HCT116 (cell line): ENCODE results near the gene NSUN4. TPM values are rescaled to one million over a fixed set of nuclear protein-coding genes. Genes with fewer than 3 reads are reported as not detected.
A peak's percentile ranks its signal among the peaks of the same experiment; 100 is the strongest.

Experiments
- ATAC-seq: fragments of 200-7000 bp; cut with Tn5 transposase; 2 replicates; pipeline ENCODE4 v1.9.1; 2020; ENCODE audit warnings: mild to moderate bottlenecking, moderate library complexity
- Bru-seq: library from RNA; stranded (reverse); fragments of 400-500 nt; gene quantifications from one replicate; lab custom pipeline; 2021; lab: Mats Ljungman, UMichigan
- BruChase-seq, 2 experiments: library from RNA; stranded (reverse); fragments of 400-500 nt; gene quantifications; one replicate each; lab custom pipeline; 2021; lab: Mats Ljungman, UMichigan
- BruUV-seq: library from RNA; stranded (reverse); fragments of 400-500 nt; replicated peaks from 2 replicates; lab custom pipeline; 2021; lab: Mats Ljungman, UMichigan
- CTCF ChIA-PET: fragments of 300-600 bp; sonication (Branson Sonifier 250); formaldehyde crosslinking; loops from one replicate; lab custom pipeline; 2021; ENCODE audit warnings: antibody characterized with exemption; lab: Charles Lee
- POLR2A ChIA-PET: fragments of 300-600, 350-600 bp; sonication (Branson Sonifier 250); formaldehyde crosslinking; loops from one replicate; lab custom pipeline; 2021; ENCODE audit warnings: antibody characterized with exemption; lab: Charles Lee
- RAD21 ChIA-PET, 2 experiments: fragments of 300-600 bp; sonication (Branson Sonifier 250); formaldehyde crosslinking; loops; one replicate each; lab custom pipeline; 2023; ENCODE audit warnings: low total read pairs in 2 of 2; ENCODE audit not compliant: uncharacterized antibody in 2 of 2, unreplicated experiment in 2 of 2, low non-redundant PET in 1 of 2; lab: Charles Lee
- DNase-seq: peaks from one replicate; pipeline ENCODE4 v3.0.0-alpha.2; 2010; ENCODE audit warnings: low read depth, low spot score
- H2AFZ ChIP-seq: fragments of 200-600 bp; shearing (Covaris generic), sonication (generic); 2 replicates; pipeline ENCODE4 v1.6.1; 2017; ENCODE audit warnings: low read depth, mixed run types, mixed read lengths, antibody characterized with exemption, low read length; ENCODE audit not compliant: poor library complexity, severe bottlenecking
- H3K27ac ChIP-seq: 2 replicates; pipeline ENCODE4 v1.5.1; 2012; ENCODE audit warnings: low read depth, low read length
- H3K27me3 ChIP-seq: fragments of 200-600 bp; sonication (generic); 2 replicates; pipeline ENCODE4 v1.6.1; 2016; ENCODE audit warnings: mixed run types, low read length, mixed read lengths; ENCODE audit not compliant: insufficient read depth
- H3K36me3 ChIP-seq, 2 experiments: fragments of 200-500 bp in 1 of 2; fragments of 200-600 bp in 1 of 2; sonication (Bioruptor generic) in 1 of 2; sonication (generic) in 1 of 2; 2 replicates each; pipeline versions ENCODE4 v1.5.1 to v1.6.1; 2014 to 2016; ENCODE audit warnings: low read length in 2 of 2, inconsistent platforms in 1 of 2, mixed read lengths in 1 of 2, mixed run types in 1 of 2; ENCODE audit not compliant: insufficient read depth in 2 of 2, control insufficient read depth in 1 of 2
- H3K4me1 ChIP-seq, 2 experiments: fragments of 200-600 bp in 1 of 2; sonication (generic) in 1 of 2; 2 replicates each; pipeline versions ENCODE4 v1.5.1 to v1.6.1; 2012 to 2017; ENCODE audit warnings: low read length in 2 of 2, inconsistent platforms in 1 of 2, mild to moderate bottlenecking in 1 of 2, mixed read lengths in 1 of 2, mixed run types in 1 of 2, moderate library complexity in 1 of 2; ENCODE audit not compliant: insufficient read depth in 2 of 2, control insufficient read depth in 1 of 2
- H3K4me2 ChIP-seq: fragments of 200-600 bp; sonication (generic); 2 replicates; pipeline ENCODE4 v1.6.1; 2017; ENCODE audit warnings: mixed run types, low read length, mixed read lengths
- H3K4me3 ChIP-seq, 2 experiments: fragments of 200-600 bp in 1 of 2; sonication (generic) in 1 of 2; replicated peaks in 1 of 2; 2 replicates each; pipeline ENCODE4 v1.5.1; 2011 to 2016; ENCODE audit warnings: low read length in 2 of 2, control low read depth in 1 of 2, low read depth in 1 of 2, mild to moderate bottlenecking in 1 of 2, mixed read lengths in 1 of 2, mixed run types in 1 of 2
- H3K79me2 ChIP-seq: fragments of 200-600 bp; sonication (generic); 2 replicates; pipeline ENCODE4 v1.6.1; 2017; ENCODE audit warnings: mild to moderate bottlenecking, mixed run types, low read length, moderate library complexity, mixed read lengths; ENCODE audit not compliant: insufficient read depth
- H3K9ac ChIP-seq: fragments of 200-600 bp; sonication (generic); 2 replicates; pipeline ENCODE4 v1.6.1; 2016; ENCODE audit warnings: low read length, mixed read lengths
- H3K9me2 ChIP-seq: fragments of 200-600 bp; sonication (generic), shearing (Covaris generic); 2 replicates; pipeline ENCODE4 v1.6.1; 2017; ENCODE audit warnings: mixed run types, mild to moderate bottlenecking, moderate library complexity; ENCODE audit not compliant: insufficient read depth
- H3K9me3 ChIP-seq, 2 experiments: fragments of 200-500 bp in 1 of 2; fragments of 200-600 bp in 1 of 2; sonication (Bioruptor generic) in 1 of 2; sonication (generic) in 1 of 2; 2 replicates each; pipeline ENCODE4 v1.6.1; 2014 to 2017; ENCODE audit warnings: low read length in 2 of 2, mixed read lengths in 2 of 2, inconsistent platforms in 1 of 2, low read depth in 1 of 2, mild to moderate bottlenecking in 1 of 2, mixed run types in 1 of 2, moderate library complexity in 1 of 2; ENCODE audit not compliant: control insufficient read depth in 1 of 2, insufficient read depth in 1 of 2
- H4K20me1 ChIP-seq: fragments of 200-600 bp; sonication (generic), shearing (Covaris generic); 2 replicates; pipeline ENCODE4 v1.6.1; 2017; ENCODE audit warnings: mixed run types, mild to moderate bottlenecking, moderate library complexity; ENCODE audit not compliant: insufficient read depth
- ATF3 ChIP-seq: IDR thresholded peaks from 2 replicates; pipeline ENCODE4 v1.6.1; 2012
- CBX3 ChIP-seq: IDR thresholded peaks from 2 replicates; pipeline ENCODE4 v1.6.1; 2012; ENCODE audit warnings: low read depth
- CEBPB ChIP-seq: IDR thresholded peaks from 2 replicates; pipeline ENCODE4 v1.6.1; 2012; ENCODE audit warnings: low read depth
- EGR1 ChIP-seq: IDR thresholded peaks from 2 replicates; pipeline ENCODE4 v1.6.1; 2012; ENCODE audit warnings: low read depth
- ELF1 ChIP-seq: IDR thresholded peaks from 2 replicates; pipeline ENCODE4 v1.6.1; 2012; ENCODE audit warnings: low read depth, borderline replicate concordance
- EZH2 ChIP-seq: fragments of 200-600 bp; sonication (generic); IDR thresholded peaks from 2 replicates; pipeline ENCODE4 v1.6.1; 2017; ENCODE audit warnings: antibody characterized with exemption, mixed run types
- EZH2phosphoT487 ChIP-seq: fragments of 200-600 bp; IDR thresholded peaks from 2 replicates; pipeline ENCODE4 v1.6.1; 2018; ENCODE audit warnings: antibody characterized with exemption, borderline replicate concordance
- FOSL1 ChIP-seq: IDR thresholded peaks from 2 replicates; pipeline ENCODE4 v1.6.1; 2012; ENCODE audit warnings: low read depth
- MAX ChIP-seq: IDR thresholded peaks from 2 replicates; pipeline ENCODE4 v1.6.1; 2012
- POLR2A ChIP-seq: IDR thresholded peaks from 2 replicates; pipeline ENCODE4 v1.7.0; 2011; ENCODE audit warnings: borderline replicate concordance; ENCODE audit not compliant: insufficient read depth, insufficient read length; ENCODE audit errors: extremely low read depth
- RAD21 ChIP-seq: IDR thresholded peaks from 2 replicates; pipeline ENCODE4 v1.6.1; 2012; ENCODE audit warnings: low read depth, mild to moderate bottlenecking
- REST ChIP-seq: IDR thresholded peaks from 2 replicates; pipeline ENCODE4 v1.6.1; 2012; ENCODE audit warnings: low read depth
- SIN3A ChIP-seq: IDR thresholded peaks from 2 replicates; pipeline ENCODE4 v1.6.1; 2012; ENCODE audit warnings: low read depth
- SRF ChIP-seq: IDR thresholded peaks from 2 replicates; pipeline ENCODE4 v1.6.1; 2012; ENCODE audit warnings: low read depth
- YY1 ChIP-seq: IDR thresholded peaks from 2 replicates; pipeline ENCODE4 v1.6.1; 2011; ENCODE audit warnings: low read length, low read depth, moderate library complexity, mild to moderate bottlenecking; ENCODE audit not compliant: insufficient replicate concordance; ENCODE audit errors: extremely low read depth
- ZBTB33 ChIP-seq: IDR thresholded peaks from 2 replicates; pipeline ENCODE4 v1.6.1; 2011; ENCODE audit warnings: mild to moderate bottlenecking, low read length, moderate library complexity; ENCODE audit not compliant: insufficient replicate concordance; ENCODE audit errors: extremely low read depth
- ZFX ChIP-seq: fragments of 450-650 bp; IDR thresholded peaks from 2 replicates; pipeline ENCODE4 v1.6.1; 2017
- intact Hi-C: fragments of 100-400 bp; cut with micrococcal nuclease; formaldehyde crosslinking; loops from 2 replicates; pipeline ENCODE4 v1.10.0; 2022
- long read RNA-seq: library from polyadenylated mRNA; unstranded; transcript quantifications from one replicate; pipeline ENCODE4 v2.0.0, GENCODE V29; 2021; ENCODE audit not compliant: unreplicated experiment
- polyA plus RNA-seq: library from polyadenylated mRNA; unstranded; fragments of >200 nt; gene quantifications from 2 replicates; pipeline ENCODE4 v1.2.1, GENCODE V29; 2012; ENCODE audit warnings: missing spikeins
- total RNA-seq: library from RNA; stranded (reverse); gene quantifications from one replicate; pipeline ENCODE4 v1.2.1, GENCODE V29; 2021; ENCODE audit not compliant: unreplicated experiment

Gene NSUN4
- total RNA-seq (27.8 TPM), Bru-seq, nascent RNA (percentile 81 among the genes with signal in this experiment), BruChase-seq, experiment 1, labeled RNA remaining after a 6-hour chase (percentile 77 among the genes with signal in this experiment), BruChase-seq, experiment 2, labeled RNA remaining after a 2-hour chase (percentile 82 among the genes with signal in this experiment)
- polyA plus RNA-seq = 25.0 and 27.7 TPM in 2 replicates
- long read RNA-seq, transcript NSUN4-204 (6 exons, 2,150 nt) = major isoform, 11 of 20 reads
- long read RNA-seq, partial matches to known transcripts = 2 of 20 reads
- long read RNA-seq, other reads (novel, unspliced or antisense) = 7 of 20 reads

- peak within 1 kb of the TSS; percentile 75 to 83 for H3K4me3 ChIP-seq
- DNase-seq (peak; percentile 94), ATAC-seq (peak; percentile 90)
- H3K4me1 ChIP-seq = peaks cover 18 to 35% of the 10 kb centered on the region in 2 experiments
- H3K4me2 ChIP-seq = peak within 1 kb of the TSS; percentile 90
- ChIA-PET POLR2A (interaction anchor here (0.7 to 1.6 kb wide), 5 partner anchors 14 to 264 kb away, joined by 3 to 11 read pairs (median 3); partner anchors contain the start of genes LRRC41 and RAD54L), RAD21 (interaction anchor here in 1 of 2 experiments (0.7 kb wide), 1 partner anchor 38 kb away, joined by 8 read pairs; no protein-coding TSS in a partner anchor), CTCF (interaction anchor here (0.9 to 1.8 kb wide), 6 partner anchors 7 to 117 kb away, joined by 3 to 4 read pairs (median 4); no protein-coding TSS in a partner anchor)
- H3K9me3 ChIP-seq = no peaks in the 10 kb centered on the region
- H3K27ac ChIP-seq = peak within 1 kb of the TSS; percentile 97
- H3K9me2 ChIP-seq = no peaks in the 10 kb centered on the region
- BruUV-seq = TSS peak; percentile 90
- H3K36me3 ChIP-seq = peaks cover 7 to 10% of the 10 kb centered on the region in 2 experiments; a peak in 2 of 4 replicates
- peak within 1 kb of the TSS; percentile 94 for H3K9ac ChIP-seq
- H4K20me1 ChIP-seq = no peaks in the 10 kb centered on the region
- H2AFZ ChIP-seq = no peak within 1 kb of the TSS
- H3K27me3 ChIP-seq = no peaks in the 10 kb centered on the region
- intact Hi-C loops = loop anchor here (2.0 kb wide), 1 partner anchor 38 kb away; the partner anchor contains the start of genes LRRC41 and UQCRH
- H3K79me2 ChIP-seq = peaks cover 31% of the 10 kb centered on the region
- TF ChIP-seq SIN3A = peak; percentile 94
- TF ChIP-seq ZFX = peak; percentile 60; the same call in 1 of the 2 replicates
- TF ChIP-seq EZH2phosphoT487 = no peak
- no peak for TF ChIP-seq ATF3
- TF ChIP-seq EGR1 = no peak
- peak; percentile 90 for TF ChIP-seq YY1
- TF ChIP-seq EZH2 = no peak
- TF ChIP-seq SRF = no peak; the same call in 1 of the 2 replicates
- no peak for TF ChIP-seq REST
- no peak; the same call in 1 of the 2 replicates for TF ChIP-seq CEBPB
- TF ChIP-seq MAX = peak; percentile 93
- TF ChIP-seq FOSL1 = no peak
- TF ChIP-seq ELF1 = no peak; the same call in 1 of the 2 replicates
- TF ChIP-seq CBX3 = no peak
- peak; percentile 91 for TF ChIP-seq POLR2A
- TF ChIP-seq ZBTB33 = no peak
- no peak; the same call in 1 of the 2 replicates for TF ChIP-seq RAD21
These were observed at the start of gene NSUN4 for GRCh38 chr1:46340404-46341221. Gene NSUN4 (plus strand): TSS chr1:46340807. CDS start chr1:46340827, 20 bp downstream.
